Measurements from ENCODE around the gene DKKL1. TPM values are rescaled to one million over a fixed set of nuclear protein-coding genes. Genes with fewer than 3 reads are reported as not detected.

DKKL1 gene
- total RNA-seq, 1 donor from 2014 or later = 0.92 TPM

DNA sequence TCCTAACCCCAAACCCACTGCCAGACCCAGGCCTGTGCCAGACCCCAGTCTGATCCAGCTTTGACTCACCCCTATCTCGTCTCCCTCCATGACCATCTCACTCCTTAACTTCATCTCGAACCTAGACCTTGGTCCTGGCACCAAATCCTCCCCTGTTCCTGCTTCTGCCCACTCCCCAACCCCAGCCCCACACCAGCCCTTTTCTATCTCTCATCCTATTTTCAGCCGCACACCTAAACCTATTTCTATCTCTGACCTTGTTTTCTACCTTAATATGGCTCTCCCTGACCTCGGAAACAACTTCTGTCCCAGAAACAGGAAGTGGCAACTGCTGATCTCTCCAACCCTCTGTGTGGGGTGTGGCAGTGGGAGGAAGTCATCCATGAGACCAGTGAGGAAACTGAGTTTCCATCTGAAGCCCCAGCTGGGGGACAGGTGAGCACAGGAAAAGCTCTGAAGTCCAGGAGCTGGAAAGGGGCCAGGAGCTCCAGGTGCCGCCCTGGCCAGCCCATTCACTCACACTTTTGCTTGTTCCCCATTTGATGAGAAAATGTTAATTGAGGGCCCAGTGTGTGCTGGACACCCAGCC is 45.9 kb downstream of the DKKL1 start:
- peak; percentile 35 to 52 for ATAC-seq
- no peak overlapping the region for H3K4me3 ChIP-seq
- intact Hi-C loops (cut with DNase I) = no loop called here
- H3K27ac ChIP-seq = no peak overlapping the region
- TF ChIP-seq, protein P1, sequence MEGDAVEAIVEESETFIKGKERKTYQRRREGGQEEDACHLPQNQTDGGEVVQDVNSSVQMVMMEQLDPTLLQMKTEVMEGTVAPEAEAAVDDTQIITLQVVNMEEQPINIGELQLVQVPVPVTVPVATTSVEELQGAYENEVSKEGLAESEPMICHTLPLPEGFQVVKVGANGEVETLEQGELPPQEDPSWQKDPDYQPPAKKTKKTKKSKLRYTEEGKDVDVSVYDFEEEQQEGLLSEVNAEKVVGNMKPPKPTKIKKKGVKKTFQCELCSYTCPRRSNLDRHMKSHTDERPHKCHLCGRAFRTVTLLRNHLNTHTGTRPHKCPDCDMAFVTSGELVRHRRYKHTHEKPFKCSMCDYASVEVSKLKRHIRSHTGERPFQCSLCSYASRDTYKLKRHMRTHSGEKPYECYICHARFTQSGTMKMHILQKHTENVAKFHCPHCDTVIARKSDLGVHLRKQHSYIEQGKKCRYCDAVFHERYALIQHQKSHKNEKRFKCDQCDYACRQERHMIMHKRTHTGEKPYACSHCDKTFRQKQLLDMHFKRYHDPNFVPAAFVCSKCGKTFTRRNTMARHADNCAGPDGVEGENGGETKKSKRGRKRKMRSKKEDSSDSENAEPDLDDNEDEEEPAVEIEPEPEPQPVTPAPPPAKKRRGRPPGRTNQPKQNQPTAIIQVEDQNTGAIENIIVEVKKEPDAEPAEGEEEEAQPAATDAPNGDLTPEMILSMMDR (IDR thresholded peaks at IDR 0.05) = no peak
- H3K9me3 ChIP-seq = no peaks in the 10 kb centered on the region
- H3K4me1 ChIP-seq = peaks cover 3% of the 10 kb centered on the region
- DNase-seq = no peak
- no peaks in the 10 kb centered on the region for H3K36me3 ChIP-seq
- H3K27me3 ChIP-seq (ENCODE audit: low read depth) = no peaks in the 10 kb centered on the region

DNA sequence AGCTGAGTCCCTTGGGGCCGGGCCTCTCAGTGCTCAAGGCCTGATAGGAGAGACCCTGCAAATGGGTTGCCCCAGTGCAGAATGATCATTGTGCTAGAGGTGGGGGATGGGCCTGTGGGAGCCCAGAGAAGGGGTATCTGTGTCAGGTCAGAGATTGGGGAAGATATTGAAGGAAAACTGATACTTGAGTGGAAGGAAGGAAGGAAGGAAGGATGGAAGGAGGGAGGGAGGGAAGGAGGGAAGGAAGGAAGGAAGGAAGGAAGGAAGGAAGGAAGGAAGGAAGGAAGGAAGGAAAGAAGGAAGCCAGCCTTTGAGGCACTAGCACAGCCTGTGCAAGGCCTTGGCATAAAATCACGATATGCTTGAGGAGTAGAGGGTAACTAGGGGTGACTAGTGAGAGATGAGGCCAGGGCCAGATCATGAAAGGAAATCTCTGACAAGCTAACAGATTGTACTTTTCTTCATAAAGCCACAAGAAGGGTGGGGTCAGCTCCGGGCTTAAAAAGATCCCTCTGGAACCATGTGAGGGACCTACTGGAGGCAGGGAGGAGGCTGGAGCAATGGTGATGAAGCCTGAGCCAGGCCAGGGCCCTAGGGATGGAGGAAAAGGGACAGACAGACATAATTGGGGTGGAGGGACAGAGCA is 48.1 kb downstream of the DKKL1 start:
- DNase-seq (no peak), ATAC-seq (no peak)
- intact Hi-C loops (cut with DNase I) = no loop called here
- Histone ChIP-seq H3K4me1 (peaks cover 3% of the 10 kb centered on the region), H3K4me3 (no peak overlapping the region), H3K27ac (no peak overlapping the region), H3K9me3 (no peaks in the 10 kb centered on the region), H3K27me3 (ENCODE audit: low read depth) (peaks cover 14% of the 10 kb centered on the region), H3K36me3 (no peaks in the 10 kb centered on the region)
- TF ChIP-seq, protein P1 (IDR thresholded peaks at IDR 0.05) = no peak

DNA sequence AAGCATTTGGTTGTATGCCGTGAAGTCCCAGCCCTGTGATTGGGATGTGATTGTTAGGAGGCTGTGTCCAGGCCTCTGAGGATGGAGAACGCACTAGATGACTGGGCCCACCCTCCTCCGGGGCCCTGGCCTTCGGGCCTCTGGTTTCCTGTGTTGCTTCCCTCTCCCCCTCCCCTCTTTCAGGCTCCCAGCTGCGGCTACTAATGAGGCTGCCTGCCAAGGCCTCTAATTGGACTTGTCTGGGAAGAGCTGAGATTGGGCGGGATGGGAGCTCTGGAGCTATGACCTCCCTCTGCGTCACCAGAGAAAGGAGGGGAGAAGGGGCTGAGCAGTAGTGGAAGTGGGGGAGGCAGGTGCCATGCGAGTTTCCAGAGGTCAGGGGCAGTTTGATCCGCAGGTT is 49.7 kb downstream of the DKKL1 start:
- intact Hi-C loops (cut with DNase I) = no loop called here
- peaks cover 15% of the 10 kb centered on the region for H3K27me3 ChIP-seq (ENCODE audit: low read depth)
- no peak overlapping the region for H3K27ac ChIP-seq
- no peaks in the 10 kb centered on the region for H3K9me3 ChIP-seq
- TF ChIP-seq, protein P1 (IDR thresholded peaks at IDR 0.05) = no peak
- peaks cover 3% of the 10 kb centered on the region for H3K4me1 ChIP-seq
- ATAC-seq (no peak), DNase-seq (no peak)
- H3K4me3 ChIP-seq = no peak overlapping the region
- H3K36me3 ChIP-seq = no peaks in the 10 kb centered on the region

DNA sequence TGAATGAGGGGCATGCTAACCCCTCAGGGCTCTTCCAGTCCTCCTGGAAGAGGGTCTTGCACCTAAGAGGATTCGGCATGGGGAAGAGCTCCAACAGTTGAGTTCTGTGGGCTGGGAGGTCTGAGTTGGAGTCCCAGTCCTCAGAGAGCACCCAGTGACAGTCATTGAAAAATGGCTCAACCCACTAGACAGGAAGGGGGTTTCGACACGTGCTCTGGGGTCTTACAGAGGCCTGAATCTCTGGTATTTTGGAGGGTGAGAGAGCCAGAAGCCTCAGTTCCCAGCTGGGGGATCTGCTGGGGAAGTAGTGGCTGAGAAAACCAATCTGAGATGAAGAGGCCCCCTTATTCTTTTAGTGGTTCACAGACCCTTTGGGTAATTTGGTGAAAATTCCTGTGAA is 50.6 kb downstream of the DKKL1 start:
- intact Hi-C loops (cut with DNase I) = no loop called here

DNA sequence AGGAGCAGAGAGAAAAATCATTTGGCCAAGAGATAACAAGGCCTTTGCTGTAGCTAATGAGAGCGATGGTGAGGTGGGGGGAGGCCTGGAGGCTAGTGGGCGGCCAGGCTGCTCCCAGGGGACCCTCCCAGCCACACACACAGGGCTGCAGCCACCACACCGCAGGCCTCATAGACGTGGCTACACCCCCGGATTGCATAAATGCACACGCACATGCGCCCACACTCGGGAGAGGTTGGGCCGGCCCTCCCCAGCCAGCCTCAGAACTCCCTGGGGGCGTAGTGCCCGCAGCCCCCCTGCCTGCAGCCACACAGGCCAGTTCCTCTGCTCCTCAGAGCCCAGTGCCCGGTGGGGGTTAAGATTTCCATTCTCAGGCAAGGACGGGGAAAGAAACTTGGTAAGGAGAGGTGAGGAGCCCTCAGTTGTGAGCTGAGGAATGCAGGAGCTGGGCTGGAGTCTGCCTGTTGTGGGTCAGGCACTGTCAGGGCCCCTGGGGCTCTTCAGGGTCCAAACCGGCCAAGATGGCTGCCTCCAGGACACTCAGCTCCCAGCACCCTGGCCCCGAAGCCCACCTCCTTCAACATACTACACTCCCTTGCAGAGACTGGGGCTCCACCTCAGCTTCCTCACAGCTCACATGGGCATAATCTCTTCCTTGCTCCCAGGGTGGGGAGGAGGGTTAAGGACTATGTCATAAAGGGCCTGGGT is 51.6 kb downstream of the DKKL1 start:
- H3K36me3 ChIP-seq = no peaks in the 10 kb centered on the region
- peaks cover 26% of the 10 kb centered on the region for H3K27me3 ChIP-seq (ENCODE audit: low read depth)
- DNase-seq (no peak), ATAC-seq (peak in 1 of 2 donors; percentile 22)
- H3K9me3 ChIP-seq = no peaks in the 10 kb centered on the region
- TF ChIP-seq, protein P1 (IDR thresholded peaks at IDR 0.05) = no peak
- no peak overlapping the region for H3K27ac ChIP-seq
- intact Hi-C loops (cut with DNase I) = no loop called here
- H3K4me3 ChIP-seq = no peak overlapping the region
- H3K4me1 ChIP-seq = no peaks in the 10 kb centered on the region

More for the DNA sequence above, 50.6 kb downstream of the DKKL1 start:
- Histone ChIP-seq H3K27me3 (ENCODE audit: low read depth) (peaks cover 19% of the 10 kb centered on the region), H3K36me3 (no peaks in the 10 kb centered on the region), H3K4me3 (no peak overlapping the region), H3K27ac (no peak overlapping the region), H3K4me1 (peaks cover 3% of the 10 kb centered on the region), H3K9me3 (no peaks in the 10 kb centered on the region)
- DNase-seq = no peak
- no peak for ATAC-seq
- TF ChIP-seq, protein P1 (IDR thresholded peaks at IDR 0.05) = no peak
